Activated CD4-positive, alpha-beta T cell treated with anti-CD3 and anti-CD28 coated beads for 24 hours (primary cell): ENCODE data around the gene INPPL1.

Experiments used
- DNase-seq, 2 donors: peaks; one replicate each; pipeline ENCODE4 v3.0.0-alpha.2; 2020; ENCODE audit warnings: low read depth in 2 of 2

Gene INPPL1

GRCh38 chr11:72232260-72233055, 7.9 kb downstream of the INPPL1 start:
- DNase-seq: no peak

- no peak for DNase-seq
These were observed 8.6 kb downstream of the INPPL1 start for GRCh38 chr11:72233056-72233772.

DNA sequence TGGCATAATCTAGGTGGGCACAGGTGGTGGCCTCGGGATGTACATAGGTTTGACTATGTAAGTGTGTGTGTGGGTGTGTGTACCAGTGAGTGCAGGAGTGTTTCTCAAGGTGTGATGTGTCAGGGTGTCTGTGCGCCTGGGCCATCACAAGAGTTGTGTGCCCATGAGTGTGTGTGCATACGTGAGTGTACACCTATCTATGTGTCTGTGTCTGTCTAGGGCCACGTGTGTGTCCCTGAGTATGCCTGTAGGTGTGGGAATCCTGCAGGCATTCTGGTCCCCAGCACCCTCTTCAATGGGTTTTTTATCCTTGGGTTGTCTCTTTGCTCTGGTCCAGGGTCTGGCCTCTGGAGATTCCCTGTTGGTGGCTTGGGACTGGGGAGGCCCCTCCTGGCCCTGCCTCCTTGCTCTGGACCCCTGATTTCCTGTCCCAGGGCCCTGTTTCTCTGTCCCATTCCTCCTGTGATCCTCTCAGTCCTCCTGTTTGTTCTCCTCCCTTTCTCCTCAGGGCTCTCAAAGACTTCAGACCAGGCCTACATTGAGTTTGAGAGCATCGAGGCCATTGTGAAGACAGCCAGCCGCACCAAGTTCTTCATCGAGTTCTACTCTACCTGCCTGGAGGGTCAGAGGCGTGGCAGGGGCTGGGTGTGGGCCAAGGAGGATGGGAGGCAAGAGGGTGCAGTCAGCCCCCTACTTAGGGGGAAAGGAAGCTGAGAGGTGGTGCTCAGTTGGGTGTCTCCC, 9.4 kb downstream of the INPPL1 start:
- DNase-seq: no peak

DNA sequence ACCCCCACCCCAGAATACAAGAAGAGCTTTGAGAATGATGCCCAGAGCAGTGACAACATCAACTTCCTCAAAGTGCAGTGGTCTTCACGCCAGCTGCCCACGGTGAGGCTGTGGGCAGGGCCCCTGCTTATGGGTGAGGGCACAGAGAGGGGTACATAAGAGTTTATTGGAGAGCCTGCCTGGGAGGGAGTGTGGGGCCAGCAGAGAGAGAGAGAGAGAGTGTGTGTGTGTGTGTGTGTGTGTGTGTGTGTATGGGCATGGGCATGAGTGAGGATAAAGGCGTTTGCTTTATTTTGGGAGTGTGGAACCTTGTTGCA, 9.9 kb downstream of the INPPL1 start:
- no peak for DNase-seq

DNA sequence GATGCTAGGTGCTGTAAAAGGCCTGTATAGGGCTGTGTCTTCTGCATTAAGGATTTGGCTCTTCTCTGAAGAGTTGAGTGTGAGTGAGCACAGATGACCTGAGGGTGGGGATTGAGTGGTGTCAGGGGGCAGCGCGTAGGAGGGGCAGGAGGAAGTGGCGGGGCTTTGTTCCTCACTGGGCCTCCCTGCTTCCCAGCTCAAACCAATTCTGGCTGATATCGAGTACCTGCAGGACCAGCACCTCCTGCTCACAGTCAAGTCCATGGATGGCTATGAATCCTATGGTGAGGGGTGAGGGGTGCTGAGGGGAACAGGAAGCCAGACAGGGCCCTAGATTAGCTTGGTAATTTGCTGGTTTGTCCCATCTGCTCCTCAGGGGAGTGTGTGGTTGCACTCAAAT, 10.4 kb downstream of the INPPL1 start:
- DNase-seq: no peak

DNA sequence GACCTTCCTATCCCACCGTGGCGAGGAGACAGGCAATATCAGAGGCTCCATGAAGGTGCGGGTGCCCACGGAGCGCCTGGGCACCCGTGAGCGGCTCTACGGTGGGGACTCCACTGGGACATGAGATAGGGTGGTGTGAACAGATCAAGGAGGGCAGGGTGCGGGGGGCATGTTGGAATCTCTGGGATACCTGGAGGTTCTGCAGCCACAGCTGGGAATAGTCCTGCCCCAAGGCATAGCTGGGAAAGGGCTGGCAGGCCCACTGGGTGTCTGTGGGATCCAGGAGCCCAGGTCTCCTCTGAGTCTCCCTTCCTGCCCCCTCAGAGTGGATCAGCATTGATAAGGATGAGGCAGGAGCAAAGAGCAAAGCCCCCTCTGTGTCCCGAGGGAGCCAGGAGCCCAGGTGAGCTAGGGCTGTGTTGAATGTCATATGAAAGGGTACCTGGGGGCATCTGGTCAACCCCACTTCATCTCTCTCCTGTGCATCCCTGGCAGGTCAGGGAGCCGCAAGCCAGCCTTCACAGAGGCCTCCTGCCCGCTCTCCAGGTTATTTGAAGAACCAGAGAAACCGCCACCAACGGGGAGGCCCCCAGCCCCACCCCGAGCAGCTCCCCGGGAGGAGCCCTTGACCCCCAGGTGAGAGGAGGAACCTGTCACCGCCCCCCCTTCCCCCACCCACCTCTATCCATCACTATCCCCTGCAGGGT, 10.9 kb downstream of the INPPL1 start:
- no peak for DNase-seq

GRCh38 chr11:72236083-72236697, 11.6 kb downstream of the INPPL1 start:
- DNase-seq: no peak

DNA sequence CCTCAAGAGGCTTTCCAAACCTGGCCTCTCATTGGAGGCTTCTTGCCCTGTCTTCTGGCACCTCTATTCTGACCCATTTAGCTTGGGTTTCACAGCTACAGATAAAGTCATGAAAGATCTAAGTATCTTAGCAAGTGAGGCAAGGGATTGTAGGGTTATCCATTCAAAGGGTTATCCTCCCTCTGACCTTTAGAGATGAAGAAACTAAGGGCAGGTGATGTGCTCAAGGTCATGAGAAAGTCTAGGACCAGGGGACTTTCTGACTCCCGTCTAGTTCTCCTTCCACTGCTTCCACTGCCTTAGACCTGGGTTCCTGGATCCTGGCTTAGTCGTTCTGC, 12.2 kb downstream of the INPPL1 start:
- no peak for DNase-seq

- no peak for DNase-seq
These were observed 12.8 kb downstream of the INPPL1 start for GRCh38 chr11:72237112-72237931.

GRCh38 chr11:72238040-72238450, 13.5 kb downstream of the INPPL1 start:
- DNase-seq: no peak

DNA sequence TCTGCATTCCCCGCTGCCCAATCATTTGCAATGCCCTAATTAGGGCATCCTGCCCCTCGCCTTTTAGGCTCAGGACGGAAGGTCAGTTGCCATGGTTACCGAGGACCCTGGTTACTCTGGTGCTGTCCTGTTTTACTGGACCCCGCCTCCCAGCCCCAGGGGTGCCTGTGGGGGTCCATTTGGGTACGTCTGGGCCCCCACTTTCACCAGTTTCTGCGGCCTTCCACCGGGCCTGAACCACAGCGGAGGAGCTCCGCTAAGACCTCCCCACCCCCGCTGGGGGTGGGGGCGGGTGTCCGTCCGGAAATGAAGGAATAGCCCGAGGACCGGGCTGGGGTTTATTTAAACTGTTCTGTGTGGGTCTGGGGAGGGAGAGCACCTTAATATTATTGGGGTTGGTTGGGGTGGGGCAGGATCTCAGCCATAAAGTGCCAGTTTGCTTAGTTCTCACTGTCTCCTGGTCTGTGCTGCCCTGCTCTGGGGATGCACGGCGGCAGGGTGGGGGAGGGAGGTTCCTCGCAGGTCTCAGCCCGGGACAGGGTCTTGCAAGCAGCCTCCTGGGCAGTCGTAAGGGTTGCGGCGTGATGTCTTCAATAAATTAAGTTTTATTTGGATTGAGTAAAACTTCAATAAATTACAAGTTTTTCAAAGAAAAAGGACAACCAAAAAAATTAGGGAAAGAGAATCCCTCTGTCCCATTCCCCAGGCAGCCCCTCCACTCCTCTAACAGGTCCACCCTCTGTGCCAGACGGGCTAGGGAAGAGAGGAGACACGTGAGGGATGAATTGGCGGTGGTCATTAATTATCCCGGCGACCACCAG, 14.1 kb downstream of the INPPL1 start:
- no peak for DNase-seq

DNA sequence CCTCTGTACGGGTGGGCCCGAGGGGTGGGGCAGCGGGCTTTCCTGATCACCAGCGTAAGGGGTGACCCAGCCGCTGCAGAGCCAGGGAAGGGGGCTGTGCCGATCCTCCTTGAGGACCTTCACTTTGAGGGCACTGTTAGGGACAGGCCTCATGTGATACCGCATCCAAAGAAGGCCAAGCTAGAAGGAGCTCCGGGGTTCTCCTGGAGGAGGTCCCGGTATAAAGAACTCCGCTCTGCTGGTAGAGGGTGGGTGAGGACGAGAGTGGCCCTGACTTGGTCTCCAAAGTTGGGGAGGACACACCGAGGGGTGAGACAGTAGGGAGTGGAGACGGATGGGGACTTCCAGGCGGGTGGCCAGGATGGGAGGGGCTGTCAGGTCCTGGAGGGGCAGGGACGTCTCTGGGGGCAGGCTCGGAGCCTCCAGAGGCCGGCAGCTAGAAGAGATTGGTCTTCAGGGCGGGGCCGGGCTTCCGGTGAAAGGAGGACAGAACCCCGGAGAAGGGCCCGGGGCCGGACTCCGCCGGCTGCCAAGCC, 14.8 kb downstream of the INPPL1 start:
- DNase-seq: no peak

DNA sequence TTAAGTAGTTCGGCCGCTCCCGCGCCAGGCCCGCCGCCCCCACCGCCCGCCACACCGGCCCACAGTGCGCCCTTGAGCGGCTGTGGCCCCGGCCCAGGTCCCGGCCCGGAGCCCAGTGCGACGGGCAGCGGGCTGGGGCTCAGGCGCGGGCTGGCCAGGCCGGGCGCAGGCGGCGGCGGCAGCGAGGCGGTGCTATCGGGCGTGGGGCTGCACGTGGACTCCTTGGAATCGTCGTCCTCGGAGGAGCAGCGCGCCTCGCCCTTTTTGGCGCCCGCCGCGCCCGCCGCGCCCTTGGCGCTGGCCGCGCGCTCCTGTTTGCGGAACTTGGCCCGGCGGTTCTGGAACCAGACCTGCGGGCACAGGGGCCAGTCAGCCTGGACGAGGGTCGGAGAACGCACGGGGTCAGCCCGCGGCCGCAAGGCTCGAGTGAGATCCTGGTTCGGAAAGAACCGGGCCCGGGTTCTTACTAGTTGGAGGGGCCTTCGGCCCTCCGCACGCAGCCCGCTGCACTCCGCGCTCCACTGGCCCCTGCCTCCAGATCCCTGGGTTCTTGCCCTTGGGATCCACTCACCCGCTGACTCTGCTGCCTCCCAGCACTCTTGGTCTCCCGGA, 15.4 kb downstream of the INPPL1 start:
- DNase-seq: no peak

DNA sequence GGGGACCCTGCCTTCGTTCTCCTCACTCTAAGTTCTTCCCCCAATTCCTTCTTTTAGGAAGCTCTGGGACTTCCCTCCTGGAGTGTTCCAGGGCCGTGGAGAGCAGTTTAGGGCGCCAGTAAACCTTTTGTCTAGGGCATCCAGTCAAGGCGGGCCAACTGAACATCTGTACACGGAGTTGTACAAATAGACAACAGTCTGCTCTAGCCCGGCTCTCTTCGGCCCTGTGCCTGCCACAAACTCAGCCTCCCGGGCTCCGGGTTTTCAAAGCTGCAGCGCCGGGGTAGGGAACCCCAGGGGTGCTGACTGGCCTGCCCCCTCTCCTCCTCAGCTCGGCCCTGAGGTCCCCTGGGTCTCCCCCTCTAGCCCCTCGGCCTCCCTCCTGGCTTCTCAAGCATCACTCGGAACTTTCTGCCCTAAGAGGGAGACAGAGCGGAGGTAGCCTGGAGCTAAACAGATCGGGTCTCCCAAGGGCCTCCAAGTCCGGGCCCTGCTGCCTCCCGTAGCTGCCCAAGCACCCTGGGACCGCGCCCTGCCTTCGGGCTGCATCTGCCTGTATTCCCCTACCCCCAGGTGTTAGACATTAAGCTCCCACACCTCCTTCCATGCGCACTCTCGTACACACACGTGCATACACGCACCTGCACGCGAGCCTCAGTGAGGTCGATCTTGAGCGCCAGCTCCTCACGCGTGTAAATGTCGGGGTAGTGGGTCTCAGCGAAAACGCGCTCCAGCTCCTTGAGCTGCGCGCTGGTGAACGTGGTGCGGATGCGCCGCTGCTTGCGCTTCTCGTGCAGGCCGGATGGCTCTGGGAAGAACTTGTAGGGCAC, 16.1 kb downstream of the INPPL1 start:
- no peak for DNase-seq

- no peak for DNase-seq
These were observed 16.8 kb downstream of the INPPL1 start for GRCh38 chr11:72241291-72241781.

GRCh38 chr11:72242141-72242540, 17.6 kb downstream of the INPPL1 start:
- no peak for DNase-seq

- DNase-seq: no peak
These were observed 18.8 kb downstream of the INPPL1 start for GRCh38 chr11:72243173-72244059.
